GM19193 (cell line): ENCODE results near the gene IQCM.

Experiments
- POLR2A ChIP-seq: IDR thresholded peaks from 4 replicates; pipeline ENCODE4 v1.6.1; 2011; ENCODE audit not compliant: insufficient read depth, insufficient read length; ENCODE audit errors: extremely low read depth

The IQCM gene

GRCh38 chr4:149370785-149371420 lies 444.7 kb downstream of the IQCM start:
- TF ChIP-seq POLR2A, result no peak

- no peak for TF ChIP-seq POLR2A
Observed at GRCh38 chr4:149370002-149370401, 445.6 kb downstream of the IQCM start.

- no peak for TF ChIP-seq POLR2A
Observed at GRCh38 chr4:149353241-149353640, 462.4 kb downstream of the IQCM start.

GRCh38 chr4:149349541-149349940 lies 466.1 kb downstream of the IQCM start:
- no peak for TF ChIP-seq POLR2A

- TF ChIP-seq POLR2A, result no peak
Observed at GRCh38 chr4:149347139-149347538, 468.5 kb downstream of the IQCM start.

- TF ChIP-seq POLR2A, result no peak
Observed at GRCh38 chr4:149345424-149345823, 470.2 kb downstream of the IQCM start.

GRCh38 chr4:149344436-149344835 lies 471.2 kb downstream of the IQCM start:
- no peak for TF ChIP-seq POLR2A

- no peak for TF ChIP-seq POLR2A
Observed at GRCh38 chr4:149343614-149344013, 472.0 kb downstream of the IQCM start.

GRCh38 chr4:149328161-149328560 lies 487.5 kb downstream of the IQCM start:
- no peak for TF ChIP-seq POLR2A

- TF ChIP-seq POLR2A, result no peak
Observed at GRCh38 chr4:149322203-149322602, 493.4 kb downstream of the IQCM start.

- no peak for TF ChIP-seq POLR2A
Observed at GRCh38 chr4:149321438-149321837, 494.2 kb downstream of the IQCM start.

- TF ChIP-seq POLR2A, result no peak
Observed at GRCh38 chr4:149311076-149311475, 504.6 kb downstream of the IQCM start.

- no peak for TF ChIP-seq POLR2A
Observed at GRCh38 chr4:149306537-149306936, 509.1 kb downstream of the IQCM start.
